Neuronal stem cell (in vitro differentiated cells): ENCODE data around the gene TNFRSF4.

ENCODE experiments used
- DNase-seq: peaks from one replicate; pipeline ENCODE4 v3.0.0-alpha.2; 2013; ENCODE audit warnings: low spot score
- H2AFZ ChIP-seq: one replicate; pipeline ENCODE4 v1.6.1; 2013; ENCODE audit warnings: mild to moderate bottlenecking, low read length, inconsistent platforms
- H2AK5ac ChIP-seq: 2 replicates; pipeline ENCODE4 v1.6.1; 2013; ENCODE audit warnings: low read depth, mild to moderate bottlenecking, inconsistent platforms, low read length, moderate library complexity, mixed read lengths
- H2BK120ac ChIP-seq: 2 replicates; pipeline ENCODE4 v1.6.1; 2013; ENCODE audit warnings: low read depth, mild to moderate bottlenecking, inconsistent platforms, low read length, moderate library complexity, mixed read lengths
- H2BK12ac ChIP-seq: one replicate; pipeline ENCODE4 v1.6.1; 2013; ENCODE audit warnings: low read length, inconsistent platforms
- H2BK15ac ChIP-seq: 2 replicates; pipeline ENCODE4 v1.6.1; 2013; ENCODE audit warnings: mild to moderate bottlenecking, low read length, inconsistent platforms, mixed read lengths
- H2BK5ac ChIP-seq: one replicate; pipeline ENCODE4 v1.6.1; 2013; ENCODE audit warnings: inconsistent platforms, mild to moderate bottlenecking, low read length, moderate library complexity
- H3K14ac ChIP-seq: one replicate; pipeline ENCODE4 v1.6.1; 2013; ENCODE audit warnings: low read length, inconsistent platforms
- H3K18ac ChIP-seq: 2 replicates; pipeline ENCODE4 v1.6.1; 2013; ENCODE audit warnings: low read length, inconsistent platforms
- H3K23ac ChIP-seq: 2 replicates; pipeline ENCODE4 v1.6.1; 2013; ENCODE audit warnings: low read depth, mild to moderate bottlenecking, mixed read lengths, low read length, inconsistent platforms; ENCODE audit not compliant: poor library complexity
- H3K27ac ChIP-seq: replicated peaks from 3 replicates; pipeline ENCODE4 v1.5.1; 2013; ENCODE audit warnings: low read length, inconsistent platforms
- H3K27me3 ChIP-seq, 3 experiments: 2 replicates each; pipeline ENCODE4 v1.6.1; 2013; ENCODE audit warnings: low read length in 3 of 3, mild to moderate bottlenecking in 2 of 3, inconsistent platforms in 1 of 3, low read depth in 1 of 3, mixed read lengths in 1 of 3, moderate library complexity in 1 of 3; ENCODE audit not compliant: control insufficient read depth in 3 of 3, insufficient read depth in 3 of 3
- H3K36me3 ChIP-seq, 2 donors: replicated peaks in 1 of 2; 2 replicates each; pipeline ENCODE4 v1.6.1; 2013; ENCODE audit warnings: low read length in 2 of 2; ENCODE audit not compliant: control insufficient read depth in 2 of 2, insufficient read depth in 2 of 2
- H3K4ac ChIP-seq: 2 replicates; pipeline ENCODE4 v1.6.1; 2013; ENCODE audit warnings: inconsistent platforms, mild to moderate bottlenecking, low read length, moderate library complexity
- H3K4me1 ChIP-seq, 2 donors: 1 replicate in 1 of 2; 2 replicates in 1 of 2; pipeline ENCODE4 v1.6.1; 2013; ENCODE audit warnings: low read length in 2 of 2, low read depth in 1 of 2; ENCODE audit not compliant: control insufficient read depth in 2 of 2, insufficient read depth in 1 of 2
- H3K4me2 ChIP-seq: one replicate; pipeline ENCODE4 v1.6.1; 2013; ENCODE audit warnings: mild to moderate bottlenecking, low read length, inconsistent platforms; ENCODE audit not compliant: insufficient read depth, poor library complexity, severe bottlenecking
- H3K4me3 ChIP-seq, 2 donors: 2 replicates each; pipeline ENCODE4 v1.5.1; 2013; ENCODE audit warnings: low read length in 2 of 2, mild to moderate bottlenecking in 2 of 2, inconsistent platforms in 1 of 2, moderate library complexity in 1 of 2
- H3K79me1 ChIP-seq: one replicate; pipeline ENCODE4 v1.6.1; 2013; ENCODE audit warnings: low read depth, mild to moderate bottlenecking, inconsistent platforms, low read length, moderate library complexity
- H3K9ac ChIP-seq: one replicate; pipeline ENCODE4 v1.6.1; 2013; ENCODE audit warnings: mild to moderate bottlenecking, low read depth, low read length, inconsistent platforms; ENCODE audit not compliant: poor library complexity
- H3K9me3 ChIP-seq, 2 donors: replicated peaks in 1 of 2; 2 replicates each; pipeline versions ENCODE3 to v1.6.1; 2013; ENCODE audit warnings: low read length in 2 of 2, mild to moderate bottlenecking in 2 of 2, inconsistent platforms in 1 of 2, low read depth in 1 of 2, mixed read lengths in 1 of 2, moderate library complexity in 1 of 2; ENCODE audit not compliant: control insufficient read depth in 2 of 2, insufficient read depth in 1 of 2
- H4K8ac ChIP-seq: one replicate; pipeline ENCODE4 v1.6.1; 2013; ENCODE audit warnings: low read depth, mild to moderate bottlenecking, inconsistent platforms, low read length, moderate library complexity
- H4K91ac ChIP-seq: one replicate; pipeline ENCODE4 v1.6.1; 2013; ENCODE audit warnings: low read length, low read depth, mild to moderate bottlenecking, inconsistent platforms; ENCODE audit not compliant: poor library complexity
- WGBS, 2 donors: extraction: QIAGEN DNeasy Blood & Tissue Kit; methylation state at CpG; one replicate each; pipeline ENCODE4 v1.1.7; 2013; ENCODE audit warnings: missing lambda C conversion rate in 2 of 2, mixed read lengths in 1 of 2; ENCODE audit not compliant: insufficient read length in 2 of 2, insufficient replicate concordance in 1 of 2; ENCODE audit errors: extremely low coverage in 2 of 2; 5-methylcytosine and 5-hydroxymethylcytosine counted together

TNFRSF4 gene

GRCh38 chr1:1234180-1234808, 20.3 kb upstream of the TNFRSF4 start:
- H3K27me3 ChIP-seq, result no peaks in the 10 kb centered on the region
- H2BK12ac ChIP-seq, result no peak overlapping the region
- H3K4me3 ChIP-seq, result no peak overlapping the region
- no peak overlapping the region for H3K9ac ChIP-seq
- H2BK15ac ChIP-seq, result no peak overlapping the region
- H4K91ac ChIP-seq, result no peak overlapping the region
- no CpG with 5 or more reads among the region's 28 CpGs for WGBS, 2 donors
- peaks cover 0 to 12% of the 10 kb centered on the region in 2 donors for H3K9me3 ChIP-seq
- no peak overlapping the region for H3K27ac ChIP-seq
- peaks cover 14 to 35% of the 10 kb centered on the region in 2 donors for H3K4me1 ChIP-seq
- H3K18ac ChIP-seq, result no peak overlapping the region
- no peak overlapping the region for H3K4ac ChIP-seq
- H3K23ac ChIP-seq, result peak overlapping the region; percentile 8
- no peak overlapping the region for H2BK120ac ChIP-seq
- no peak for DNase-seq
- H3K79me1 ChIP-seq, result peaks cover 12% of the 10 kb centered on the region
- H2AFZ ChIP-seq, result no peak overlapping the region
- H3K14ac ChIP-seq, result no peak overlapping the region
- no peak overlapping the region for H3K4me2 ChIP-seq
- H3K36me3 ChIP-seq, result peaks cover 12 to 32% of the 10 kb centered on the region in 2 donors
- no peak overlapping the region for H2AK5ac ChIP-seq
- H4K8ac ChIP-seq, result no peak overlapping the region
- no peak overlapping the region for H2BK5ac ChIP-seq

DNA sequence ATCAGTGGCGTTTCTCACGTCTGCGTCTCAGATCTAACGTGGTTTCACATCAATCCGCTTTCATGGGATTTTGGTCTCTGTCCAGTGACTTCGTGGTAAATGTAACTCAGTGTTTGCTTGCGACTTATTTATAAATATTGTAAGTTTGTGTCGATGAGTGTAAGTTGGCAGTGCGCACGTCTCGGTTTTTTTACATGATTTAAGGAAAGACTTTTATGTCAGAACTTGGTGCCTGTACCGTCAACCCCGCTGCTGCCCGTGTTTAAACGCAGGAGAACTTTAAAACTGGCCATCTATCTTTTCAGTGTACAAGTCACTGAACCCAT, 19.6 kb upstream of the TNFRSF4 start:
- Histone ChIP-seq H3K4me2 (no peak overlapping the region), H3K27ac (no peak overlapping the region), H3K14ac (no peak overlapping the region), H2BK15ac (no peak overlapping the region), H3K4me3 (no peak overlapping the region), H2AK5ac (peak overlapping the region; percentile 100), H3K18ac (no peak overlapping the region), H3K4ac (no peak overlapping the region), H2BK12ac (no peak overlapping the region), H4K8ac (no peak overlapping the region), H2BK120ac (no peak overlapping the region), H4K91ac (no peak overlapping the region), H3K9ac (no peak overlapping the region), H3K27me3 (no peaks in the 10 kb centered on the region), H3K79me1 (peaks cover 13% of the 10 kb centered on the region), H3K9me3 (peaks cover 0 to 12% of the 10 kb centered on the region in 2 donors), H3K4me1 (peaks cover 14 to 30% of the 10 kb centered on the region in 2 donors), H2BK5ac (no peak overlapping the region), H3K36me3 (peaks cover 14 to 37% of the 10 kb centered on the region in 2 donors), H2AFZ (no peak overlapping the region), H3K23ac (no peak overlapping the region)
- no CpG with 5 or more reads among the region's 15 CpGs for WGBS, 2 donors
- no peak for DNase-seq

- peaks cover 0 to 12% of the 10 kb centered on the region in 2 donors for H3K9me3 ChIP-seq
- H4K8ac ChIP-seq, result peak overlapping the region; percentile 65
- H2AK5ac ChIP-seq, result peak overlapping the region; percentile 100
- no peak overlapping the region for H3K27ac ChIP-seq
- H3K4me3 ChIP-seq, result peak overlapping the region; percentile 50 to 80
- peaks cover 18% of the 10 kb centered on the region for H3K79me1 ChIP-seq
- H2BK5ac ChIP-seq, result no peak overlapping the region
- no peaks in the 10 kb centered on the region for H3K27me3 ChIP-seq
- H2BK120ac ChIP-seq, result peak overlapping the region; percentile 57
- H2BK15ac ChIP-seq, result peak overlapping the region; percentile 89
- peak overlapping the region; percentile 49 for H3K14ac ChIP-seq
- H2AFZ ChIP-seq, result no peak overlapping the region
- H2BK12ac ChIP-seq, result peak overlapping the region; percentile 2
- peak overlapping the region; percentile 70 for H3K18ac ChIP-seq
- DNase-seq, result no peak
- H3K4ac ChIP-seq, result peak overlapping the region; percentile 99
- peak overlapping the region; percentile 15 for H3K4me2 ChIP-seq
- peak overlapping the region; percentile 97 for H4K91ac ChIP-seq
- peaks cover 10 to 27% of the 10 kb centered on the region in 2 donors for H3K4me1 ChIP-seq
- WGBS, 2 donors, result no CpG with 5 or more reads among the region's 98 CpGs
- H3K9ac ChIP-seq, result no peak overlapping the region
- peaks cover 18 to 43% of the 10 kb centered on the region in 2 donors for H3K36me3 ChIP-seq
- H3K23ac ChIP-seq, result peak overlapping the region; percentile 98
These were observed 19.0 kb upstream of the TNFRSF4 start for GRCh38 chr1:1232796-1233566.

GRCh38 chr1:1232208-1232795, 18.3 kb upstream of the TNFRSF4 start, which contains the start of gene B3GALT6:
Gene B3GALT6, plus strand, starts transcription at chr1:1232237. Its CDS starts 42 bp downstream, at chr1:1232279.
- peak within 1 kb of the TSS; percentile 97 for H4K91ac ChIP-seq
- peak within 1 kb of the TSS; percentile 58 for H2BK12ac ChIP-seq
- no CpG with 5 or more reads among the region's 100 CpGs for WGBS, 2 donors
- H3K27ac ChIP-seq, result peak within 1 kb of the TSS; percentile 39
- peak within 1 kb of the TSS; percentile 99 for H3K23ac ChIP-seq
- no peak for DNase-seq
- H3K14ac ChIP-seq, result peak within 1 kb of the TSS; percentile 63
- peaks cover 10 to 21% of the 10 kb centered on the region in 2 donors for H3K4me1 ChIP-seq
- H2BK120ac ChIP-seq, result peak within 1 kb of the TSS; percentile 57
- H3K36me3 ChIP-seq, result peaks cover 23 to 49% of the 10 kb centered on the region in 2 donors
- peak within 1 kb of the TSS; percentile 95 for H2BK5ac ChIP-seq
- H3K9ac ChIP-seq, result peak within 1 kb of the TSS; percentile 97
- H3K79me1 ChIP-seq, result peaks cover 21% of the 10 kb centered on the region
- H3K27me3 ChIP-seq, result no peaks in the 10 kb centered on the region
- H2AK5ac ChIP-seq, result peak within 1 kb of the TSS; percentile 100
- peak within 1 kb of the TSS; percentile 97 for H3K18ac ChIP-seq
- peak within 1 kb of the TSS; percentile 80 for H3K4me2 ChIP-seq
- H4K8ac ChIP-seq, result peak within 1 kb of the TSS; percentile 96
- H3K4me3 ChIP-seq, result peak within 1 kb of the TSS; percentile 61 to 98
- H2AFZ ChIP-seq, result peak within 1 kb of the TSS; percentile 93
- peaks cover 0 to 12% of the 10 kb centered on the region in 2 donors for H3K9me3 ChIP-seq
- peak within 1 kb of the TSS; percentile 99 for H3K4ac ChIP-seq
- H2BK15ac ChIP-seq, result peak within 1 kb of the TSS; percentile 89
